ENCODE data around the gene ANXA8L1.
"Not testable (repeated sequence)": the region's sequence is repeated elsewhere in the genome, so short reads cannot be mapped to it uniquely, and the experiment has no call there.

The ANXA8L1 gene

GRCh38 chr10:46396441-46397279, 21.1 kb downstream of the ANXA8L1 start:
- DNase-seq (ENCODE audit: low read depth in 1 of 2, low spot score in 1 of 2) = not testable (repeated sequence)

GRCh38 chr10:46397767-46398166, 22.2 kb downstream of the ANXA8L1 start:
- not testable (repeated sequence) for DNase-seq (ENCODE audit: low read depth in 1 of 2, low spot score in 1 of 2)

GRCh38 chr10:46398212-46398886, 22.8 kb downstream of the ANXA8L1 start:
- DNase-seq (ENCODE audit: low read depth in 1 of 2, low spot score in 1 of 2) = not testable (repeated sequence)

- not testable (repeated sequence) for DNase-seq (ENCODE audit: low read depth in 1 of 2, low spot score in 1 of 2)
Measured at GRCh38 chr10:46409556-46409955, 34.0 kb downstream of the ANXA8L1 start.

- not testable (repeated sequence) for DNase-seq (ENCODE audit: low read depth in 1 of 2, low spot score in 1 of 2)
Measured at GRCh38 chr10:46411123-46411522, 35.5 kb downstream of the ANXA8L1 start.

GRCh38 chr10:46412665-46413064, 37.1 kb downstream of the ANXA8L1 start:
- not testable (repeated sequence) for DNase-seq (ENCODE audit: low read depth in 1 of 2, low spot score in 1 of 2)

- DNase-seq (ENCODE audit: low read depth in 1 of 2, low spot score in 1 of 2) = not testable (repeated sequence)
Measured at GRCh38 chr10:46415291-46415690, 39.7 kb downstream of the ANXA8L1 start.

GRCh38 chr10:46418283-46418682, 42.7 kb downstream of the ANXA8L1 start:
- not testable (repeated sequence) for DNase-seq (ENCODE audit: low read depth in 1 of 2, low spot score in 1 of 2)

- not testable (repeated sequence) for DNase-seq (ENCODE audit: low read depth in 1 of 2, low spot score in 1 of 2)
Measured at GRCh38 chr10:46419570-46420379, 44.2 kb downstream of the ANXA8L1 start.

- DNase-seq (ENCODE audit: low read depth in 1 of 2, low spot score in 1 of 2) = not testable (repeated sequence)
Measured at GRCh38 chr10:46423550-46423949, 48.0 kb downstream of the ANXA8L1 start.

- not testable (repeated sequence) for DNase-seq (ENCODE audit: low read depth in 1 of 2, low spot score in 1 of 2)
Measured at GRCh38 chr10:46440942-46441341, 65.4 kb downstream of the ANXA8L1 start.
